GM12878 (cell line): Measurements from ENCODE around the gene ADD2.

ENCODE experiments used
- BMI1 ChIP-seq: fragments of 450-650 bp; IDR thresholded peaks from 2 replicates; pipeline ENCODE4 v1.6.1; 2016; ENCODE audit warnings: mild to moderate bottlenecking, moderate library complexity, borderline replicate concordance
- ESRRA ChIP-seq: IDR thresholded peaks from 2 replicates; pipeline ENCODE4 v1.6.1; 2012; ENCODE audit warnings: mild to moderate bottlenecking, low read length, improper control_type of control experiment
- EZH2 ChIP-seq: IDR thresholded peaks from 2 replicates; pipeline ENCODE4 v1.6.1; 2012; ENCODE audit warnings: low read depth, mild to moderate bottlenecking, control low read depth, inconsistent platforms, low read length, borderline replicate concordance; ENCODE audit not compliant: control insufficient read depth
- FOXM1 ChIP-seq: IDR thresholded peaks from 2 replicates; pipeline ENCODE4 v1.6.1; 2012; ENCODE audit warnings: low read depth, mild to moderate bottlenecking, inconsistent platforms, low read length, moderate library complexity
- MEF2A ChIP-seq: IDR thresholded peaks from 2 replicates; pipeline ENCODE4 v1.6.1; 2011; ENCODE audit warnings: low read depth, mild to moderate bottlenecking, low read length, moderate library complexity; ENCODE audit not compliant: insufficient read depth
- MTA2 ChIP-seq: fragments of 450-650 bp; IDR thresholded peaks from 2 replicates; pipeline ENCODE4 v1.6.1; 2016; ENCODE audit warnings: low read depth, mild to moderate bottlenecking, moderate library complexity
- MXI1 ChIP-seq: fragments of 150-350 bp; IDR thresholded peaks from 2 replicates; pipeline ENCODE4 v1.6.1; 2011; ENCODE audit warnings: low read depth, mild to moderate bottlenecking, inconsistent platforms, low read length, improper control_type of control experiment
- NFIC ChIP-seq: IDR thresholded peaks from 2 replicates; pipeline ENCODE4 v1.6.1; 2012; ENCODE audit warnings: low read depth, mild to moderate bottlenecking, inconsistent platforms, low read length, moderate library complexity
- NR2F1 ChIP-seq: fragments of 450-650 bp; conservative IDR thresholded peaks from 2 replicates; pipeline ENCODE4 v1.6.1; 2017; ENCODE audit warnings: mild to moderate bottlenecking
- NRF1 ChIP-seq: conservative IDR thresholded peaks from 2 replicates; pipeline ENCODE4 v1.6.1; 2011; ENCODE audit warnings: mild to moderate bottlenecking, low read depth, low read length, improper control_type of control experiment
- POLR2A ChIP-seq: IDR thresholded peaks from 2 replicates; pipeline ENCODE4 v1.6.1; 2011; ENCODE audit warnings: low read depth, mild to moderate bottlenecking, low read length
- TF ChIP-seq, protein P1 (sequence below), 3 experiments: IDR thresholded peaks in 2 of 3; conservative IDR thresholded peaks in 1 of 3; 2 replicates each; pipeline ENCODE4 v1.5.1; 2011; ENCODE audit warnings: low read depth in 3 of 3, low read length in 3 of 3, mild to moderate bottlenecking in 3 of 3, control low read depth in 2 of 3, moderate library complexity in 2 of 3, inconsistent platforms in 1 of 3, mixed read lengths in 1 of 3; ENCODE audit not compliant: control insufficient read depth in 2 of 3, insufficient read depth in 1 of 3; ENCODE audit errors: extremely low read depth in 1 of 3
- TF ChIP-seq, protein P2 (sequence below): IDR thresholded peaks from 2 replicates; pipeline ENCODE4 v1.6.1; 2012; ENCODE audit warnings: low read length, inconsistent platforms

DNA sequence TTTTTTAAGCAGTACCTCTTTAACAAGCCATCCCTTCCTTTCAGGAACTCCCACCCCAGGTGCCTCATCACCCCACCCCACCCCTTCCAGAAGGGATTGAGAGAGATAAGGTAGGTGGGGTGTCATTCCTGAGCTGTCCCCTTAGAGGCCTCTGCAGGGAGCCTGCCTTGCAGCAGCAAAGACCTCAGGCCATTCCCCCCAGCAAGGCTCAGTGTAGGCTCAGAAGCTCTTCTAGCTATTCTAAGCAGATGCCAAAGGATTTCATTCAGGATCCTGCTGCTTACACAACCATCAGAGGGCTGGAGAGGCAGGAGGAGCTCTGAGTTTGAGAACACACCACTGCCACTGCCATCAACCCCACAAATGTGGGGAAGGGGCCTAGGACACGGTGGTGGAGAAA is 28.3 kb upstream of the ADD2 start:
- TF ChIP-seq MEF2A, result no peak
- TF ChIP-seq, protein P1, sequence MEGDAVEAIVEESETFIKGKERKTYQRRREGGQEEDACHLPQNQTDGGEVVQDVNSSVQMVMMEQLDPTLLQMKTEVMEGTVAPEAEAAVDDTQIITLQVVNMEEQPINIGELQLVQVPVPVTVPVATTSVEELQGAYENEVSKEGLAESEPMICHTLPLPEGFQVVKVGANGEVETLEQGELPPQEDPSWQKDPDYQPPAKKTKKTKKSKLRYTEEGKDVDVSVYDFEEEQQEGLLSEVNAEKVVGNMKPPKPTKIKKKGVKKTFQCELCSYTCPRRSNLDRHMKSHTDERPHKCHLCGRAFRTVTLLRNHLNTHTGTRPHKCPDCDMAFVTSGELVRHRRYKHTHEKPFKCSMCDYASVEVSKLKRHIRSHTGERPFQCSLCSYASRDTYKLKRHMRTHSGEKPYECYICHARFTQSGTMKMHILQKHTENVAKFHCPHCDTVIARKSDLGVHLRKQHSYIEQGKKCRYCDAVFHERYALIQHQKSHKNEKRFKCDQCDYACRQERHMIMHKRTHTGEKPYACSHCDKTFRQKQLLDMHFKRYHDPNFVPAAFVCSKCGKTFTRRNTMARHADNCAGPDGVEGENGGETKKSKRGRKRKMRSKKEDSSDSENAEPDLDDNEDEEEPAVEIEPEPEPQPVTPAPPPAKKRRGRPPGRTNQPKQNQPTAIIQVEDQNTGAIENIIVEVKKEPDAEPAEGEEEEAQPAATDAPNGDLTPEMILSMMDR (IDR thresholded peaks at IDR 0.05 in 2 of 3, conservative IDR thresholded peaks at IDR 0.05 in 1 of 3; ENCODE audit: control insufficient read depth in 2 of 3, extremely low read depth in 1 of 3, insufficient read depth in 1 of 3, low read depth in 3 of 3, low read length in 3 of 3), result no peak
- TF ChIP-seq FOXM1, result no peak
- TF ChIP-seq NRF1, result no peak
- no peak for TF ChIP-seq POLR2A
- no peak for TF ChIP-seq BMI1
- TF ChIP-seq MTA2, result no peak
- TF ChIP-seq NR2F1, result no peak
- TF ChIP-seq ESRRA, result no peak
- TF ChIP-seq MXI1, result no peak
- TF ChIP-seq, protein P2, sequence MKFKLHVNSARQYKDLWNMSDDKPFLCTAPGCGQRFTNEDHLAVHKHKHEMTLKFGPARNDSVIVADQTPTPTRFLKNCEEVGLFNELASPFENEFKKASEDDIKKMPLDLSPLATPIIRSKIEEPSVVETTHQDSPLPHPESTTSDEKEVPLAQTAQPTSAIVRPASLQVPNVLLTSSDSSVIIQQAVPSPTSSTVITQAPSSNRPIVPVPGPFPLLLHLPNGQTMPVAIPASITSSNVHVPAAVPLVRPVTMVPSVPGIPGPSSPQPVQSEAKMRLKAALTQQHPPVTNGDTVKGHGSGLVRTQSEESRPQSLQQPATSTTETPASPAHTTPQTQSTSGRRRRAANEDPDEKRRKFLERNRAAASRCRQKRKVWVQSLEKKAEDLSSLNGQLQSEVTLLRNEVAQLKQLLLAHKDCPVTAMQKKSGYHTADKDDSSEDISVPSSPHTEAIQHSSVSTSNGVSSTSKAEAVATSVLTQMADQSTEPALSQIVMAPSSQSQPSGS, result no peak
- no peak for TF ChIP-seq NFIC
- TF ChIP-seq EZH2, result no peak
